Thyroid gland (tissue), 4 donors: ENCODE measurements around the gene TMEM98.

Experiments used
- POLR2A ChIP-seq, 2 donors: fragments of 450-650 bp; IDR thresholded peaks; one replicate each; pipeline ENCODE4 v1.6.1; 2017; ENCODE audit warnings: antibody characterized with exemption in 2 of 2, mild to moderate bottlenecking in 2 of 2, moderate library complexity in 1 of 2
- TF ChIP-seq, protein P1 (sequence below), 6 experiments: fragments of 200-600 bp in 3 of 6; fragments of 450-650 bp in 3 of 6; sonication (generic) in 3 of 6; IDR thresholded peaks; one replicate each; pipeline ENCODE4 v1.5.1; 2016 to 2019; ENCODE audit warnings: antibody characterized with exemption in 6 of 6, mild to moderate bottlenecking in 2 of 6, inconsistent platforms in 1 of 6, moderate library complexity in 1 of 6

- TF ChIP-seq, protein P1, sequence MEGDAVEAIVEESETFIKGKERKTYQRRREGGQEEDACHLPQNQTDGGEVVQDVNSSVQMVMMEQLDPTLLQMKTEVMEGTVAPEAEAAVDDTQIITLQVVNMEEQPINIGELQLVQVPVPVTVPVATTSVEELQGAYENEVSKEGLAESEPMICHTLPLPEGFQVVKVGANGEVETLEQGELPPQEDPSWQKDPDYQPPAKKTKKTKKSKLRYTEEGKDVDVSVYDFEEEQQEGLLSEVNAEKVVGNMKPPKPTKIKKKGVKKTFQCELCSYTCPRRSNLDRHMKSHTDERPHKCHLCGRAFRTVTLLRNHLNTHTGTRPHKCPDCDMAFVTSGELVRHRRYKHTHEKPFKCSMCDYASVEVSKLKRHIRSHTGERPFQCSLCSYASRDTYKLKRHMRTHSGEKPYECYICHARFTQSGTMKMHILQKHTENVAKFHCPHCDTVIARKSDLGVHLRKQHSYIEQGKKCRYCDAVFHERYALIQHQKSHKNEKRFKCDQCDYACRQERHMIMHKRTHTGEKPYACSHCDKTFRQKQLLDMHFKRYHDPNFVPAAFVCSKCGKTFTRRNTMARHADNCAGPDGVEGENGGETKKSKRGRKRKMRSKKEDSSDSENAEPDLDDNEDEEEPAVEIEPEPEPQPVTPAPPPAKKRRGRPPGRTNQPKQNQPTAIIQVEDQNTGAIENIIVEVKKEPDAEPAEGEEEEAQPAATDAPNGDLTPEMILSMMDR (IDR thresholded peaks at IDR 0.05) = no peak
- no peak for TF ChIP-seq POLR2A (IDR thresholded peaks at IDR 0.05)
Measured at GRCh38 chr17:32927201-32927723, 691 bp upstream of the TMEM98 start.
